Endothelial cell of umbilical vein (primary cell): ENCODE measurements around the gene DOK1. TPM values are rescaled to one million over a fixed set of nuclear protein-coding genes. Genes with fewer than 3 reads are reported as not detected.

ENCODE experiments used
- BruUV-seq: library from RNA; stranded (reverse); fragments of 400-500 nt; replicated peaks from 2 replicates; lab custom pipeline; 2021; lab: Mats Ljungman, UMichigan
- CTCF ChIA-PET: fragments of 300-600, 350-600 bp; sonication (Branson Sonifier 250); formaldehyde crosslinking; loops from one replicate; lab custom pipeline; 2021; ENCODE audit warnings: antibody characterized with exemption, inconsistent platforms; lab: Charles Lee
- POLR2A ChIA-PET: fragments of 300-600, 350-600 bp; sonication (Branson Sonifier 250); formaldehyde crosslinking; loops from one replicate; lab custom pipeline; 2021; ENCODE audit warnings: antibody characterized with exemption, inconsistent platforms; lab: Charles Lee
- DNase-seq: peaks from one replicate; pipeline ENCODE4 v3.0.0-alpha.2; 2011; ENCODE audit warnings: low read depth, low spot score
- FAIRE-seq: peaks from 2 replicates; lab custom pipeline; 2011; peaks lifted over from hg19 to GRCh38; lab: Jason Lieb, UNC
- H2AFZ ChIP-seq: 2 replicates; pipeline ENCODE4 v1.6.0; 2012; ENCODE audit warnings: low read depth, low read length, control low read depth, inconsistent platforms
- H3K27ac ChIP-seq: 2 replicates; pipeline ENCODE4 v1.5.1; 2011; ENCODE audit warnings: low read depth, mild to moderate bottlenecking, control low read depth, low read length, moderate library complexity; ENCODE audit not compliant: insufficient read depth
- H3K27me3 ChIP-seq, 2 experiments: 2 replicates each; pipeline versions ENCODE4 v1.6.0 to v1.6.1; 2011; ENCODE audit warnings: low read length in 2 of 2, mixed read lengths in 1 of 2; ENCODE audit not compliant: control insufficient read depth in 2 of 2, insufficient read depth in 2 of 2
- H3K36me3 ChIP-seq, 2 experiments: 2 replicates in 1 of 2; 3 replicates in 1 of 2; pipeline ENCODE4 v1.5.1; 2011; ENCODE audit warnings: low read length in 2 of 2, mild to moderate bottlenecking in 1 of 2, moderate library complexity in 1 of 2; ENCODE audit not compliant: control insufficient read depth in 2 of 2, insufficient read depth in 2 of 2; ENCODE audit errors: extremely low read depth in 1 of 2
- H3K4me1 ChIP-seq: 3 replicates; pipeline ENCODE4 v1.5.1; 2011; ENCODE audit warnings: mild to moderate bottlenecking, low read length; ENCODE audit not compliant: control insufficient read depth, insufficient read depth; ENCODE audit errors: extremely low read depth
- H3K4me2 ChIP-seq: 2 replicates; pipeline ENCODE4 v1.6.1; 2011; ENCODE audit warnings: low read length, control low read depth, mixed read lengths; ENCODE audit not compliant: insufficient read depth
- H3K4me3 ChIP-seq, 3 experiments: fragments of 200-600 bp in 1 of 3; sonication (generic), shearing (Covaris generic) in 1 of 3; replicated peaks in 1 of 3; 2 replicates each; pipeline ENCODE4 v1.5.1; 2011 to 2016; ENCODE audit warnings: control low read depth in 3 of 3, low read length in 3 of 3, mild to moderate bottlenecking in 2 of 3, inconsistent platforms in 1 of 3, low read depth in 1 of 3, moderate library complexity in 1 of 3; ENCODE audit not compliant: insufficient read depth in 1 of 3
- H3K79me2 ChIP-seq: 2 replicates; pipeline ENCODE4 v1.6.0; 2012; ENCODE audit warnings: low read length, inconsistent platforms; ENCODE audit not compliant: control insufficient read depth, insufficient read depth
- H3K9ac ChIP-seq: replicated peaks from 2 replicates; pipeline ENCODE3; 2011; ENCODE audit warnings: low read length, control low read depth; ENCODE audit not compliant: insufficient read depth; ENCODE audit errors: extremely low read depth
- H3K9me1 ChIP-seq: replicated peaks from 3 replicates; pipeline ENCODE4 v1.6.0; 2011; ENCODE audit warnings: mild to moderate bottlenecking, low read length; ENCODE audit not compliant: control insufficient read depth, insufficient read depth; ENCODE audit errors: extremely low read depth
- H3K9me3 ChIP-seq: replicated peaks from 2 replicates; pipeline ENCODE4 v1.5.1; 2012; ENCODE audit warnings: low read length, inconsistent platforms; ENCODE audit not compliant: control insufficient read depth, insufficient read depth
- H4K20me1 ChIP-seq: replicated peaks from 2 replicates; pipeline ENCODE3; 2011; ENCODE audit warnings: mild to moderate bottlenecking, low read length; ENCODE audit not compliant: control insufficient read depth, insufficient read depth; ENCODE audit errors: extremely low read depth
- CTCF ChIP-seq, 2 donors: IDR thresholded peaks; 1 replicate in 1 of 2; 2 replicates in 1 of 2; pipeline ENCODE4 v1.5.1; 2011; ENCODE audit warnings: low read length in 2 of 2, mild to moderate bottlenecking in 2 of 2, moderate library complexity in 2 of 2, control low read depth in 1 of 2, inconsistent platforms in 1 of 2, low read depth in 1 of 2; ENCODE audit not compliant: insufficient read depth in 1 of 2; ENCODE audit errors: extremely low read depth in 1 of 2
- EZH2 ChIP-seq: IDR thresholded peaks from 2 replicates; pipeline ENCODE4 v1.6.1; 2012; ENCODE audit warnings: borderline replicate concordance, low read depth, mild to moderate bottlenecking, moderate library complexity, low read length, inconsistent platforms; ENCODE audit not compliant: severe bottlenecking
- FOS ChIP-seq: IDR thresholded peaks from 2 replicates; pipeline ENCODE4 v1.6.1; 2011; ENCODE audit warnings: mild to moderate bottlenecking, low read length, moderate library complexity, borderline replicate concordance; ENCODE audit not compliant: insufficient read depth
- GATA2 ChIP-seq: IDR thresholded peaks from 2 replicates; pipeline ENCODE4 v1.7.0; 2011; ENCODE audit warnings: low read depth, mild to moderate bottlenecking, moderate library complexity, mixed read lengths, low read length; ENCODE audit not compliant: insufficient read length, insufficient read depth
- JUN ChIP-seq: IDR thresholded peaks from 2 replicates; pipeline ENCODE4 v1.6.1; 2011; ENCODE audit warnings: borderline replicate concordance, low read depth; ENCODE audit not compliant: insufficient read length, insufficient read depth
- MAX ChIP-seq: IDR thresholded peaks from 2 replicates; pipeline ENCODE4 v1.6.1; 2011; ENCODE audit not compliant: insufficient read depth, insufficient read length
- MYC ChIP-seq: IDR thresholded peaks from one replicate; pipeline ENCODE4 v1.6.1; 2011; ENCODE audit warnings: mild to moderate bottlenecking, low read depth, low read length
- POLR2A ChIP-seq: IDR thresholded peaks from 2 replicates; pipeline ENCODE4 v1.6.1; 2012; ENCODE audit warnings: low read depth, mild to moderate bottlenecking, control low read depth, low read length
- POLR2AphosphoS5 ChIP-seq: IDR thresholded peaks from 2 replicates; pipeline ENCODE4 v1.6.1; 2012; ENCODE audit warnings: low read depth, mild to moderate bottlenecking, control low read depth, low read length, moderate library complexity; ENCODE audit not compliant: insufficient read depth
- dilution Hi-C: fragments of 300-500 bp; cut with MboI; formaldehyde crosslinking; loops from one replicate; pipeline ENCODE4 v1.15.0; 2019; ENCODE audit warnings: low sequenced_read_pairs; ENCODE audit not compliant: extremely low pct_ligation_motif_present
- intact Hi-C: fragments of 100-400 bp; cut with micrococcal nuclease; formaldehyde crosslinking; loops from one replicate; pipeline ENCODE4 v1.10.0; 2022
- polyA plus RNA-seq, 4 experiments: library from polyadenylated mRNA; depleted of rRNA in 3 of 4; stranded (reverse) in 3 of 4; unstranded in 1 of 4; fragments of >200 nt; gene quantifications; 2 replicates each; pipeline versions ENCODE4 v1.2.1 to v1.2.3, GENCODE V29; 2011 to 2012; ENCODE audit warnings: missing spikeins in 1 of 4
- total RNA-seq: library from RNA; stranded (reverse); gene quantifications from 2 replicates; pipeline ENCODE4 v1.2.3, GENCODE V29; 2021

The DOK1 gene
- total and polyA plus RNA-seq, 2 donors (not counting 3 experiments of a cell fraction or from before 2014, with no cell fraction given): 10.4 to 12.7 TPM

- peaks cover 0 to 4% of the 10 kb centered on the region in 2 experiments for H3K36me3 ChIP-seq
- FAIRE-seq: no peak
- H3K79me2 ChIP-seq: no peaks in the 10 kb centered on the region
- no peak overlapping the region for H3K4me2 ChIP-seq
- BruUV-seq: no TSS peak
- ChIA-PET CTCF (interaction anchor here (1.8 kb wide), 1 partner anchor 30 kb away, joined by 6 read pairs; no protein-coding TSS in a partner anchor), POLR2A (no interaction called here)
- intact Hi-C loops (no loop called here), dilution Hi-C loops (no loop called here)
- H3K27me3 ChIP-seq: peaks cover 0 to 5% of the 10 kb centered on the region in 2 experiments
- H3K4me1 ChIP-seq: peaks cover 7% of the 10 kb centered on the region
- no peak for DNase-seq
- no peak overlapping the region for H3K27ac ChIP-seq
- TF ChIP-seq GATA2 (no peak), EZH2 (no peak), POLR2A (no peak), FOS (no peak), MYC (no peak), JUN (no peak), CTCF (IDR thresholded peaks at IDR 0.05; ENCODE audit: extremely low read depth in 1 of 2, insufficient read depth in 1 of 2, low read depth in 1 of 2, low read length in 2 of 2) (no peak), MAX (no peak), POLR2AphosphoS5 (no peak)
- H2AFZ ChIP-seq: no peak overlapping the region
- no peak overlapping the region for H3K9ac ChIP-seq
- no peaks in the 10 kb centered on the region for H3K9me3 ChIP-seq
- no peak overlapping the region for H3K4me3 ChIP-seq
- no peaks in the 10 kb centered on the region for H4K20me1 ChIP-seq
- H3K9me1 ChIP-seq: no peaks in the 10 kb centered on the region
Measured at GRCh38 chr2:74558284-74559230, 4.0 kb downstream of the DOK1 start.
